Measurements from ENCODE around the gene OR4F6. TPM values are rescaled to one million over a fixed set of nuclear protein-coding genes. Genes with fewer than 3 reads are reported as not detected.

Gene OR4F6
- total and polyA plus RNA-seq, 2 donors (not counting 1 experiment from before 2014, with no cell fraction given): not detected

- Histone ChIP-seq H3K27me3 (replicated peaks in 1 of 4; ENCODE audit: control extremely low read depth in 1 of 4, control insufficient read depth in 3 of 4, insufficient read depth in 4 of 4, low read length in 3 of 4) (no peaks in the 10 kb centered on the region), H3K27ac (ENCODE audit: low read length in 2 of 2) (no peak overlapping the region), H3K36me3 (replicated peaks in 1 of 2; ENCODE audit: control extremely low read depth in 1 of 2, control insufficient read depth in 1 of 2, extremely low read depth in 1 of 2, insufficient read depth in 2 of 2, low read length in 1 of 2) (no peaks in the 10 kb centered on the region), H3K4me3 (ENCODE audit: control extremely low read depth in 1 of 5, extremely low read depth in 1 of 5, insufficient read depth in 1 of 5, low read depth in 2 of 5, low read length in 4 of 5) (no peak overlapping the region), H2AFZ (ENCODE audit: insufficient read depth, low read depth, low read length, poor library complexity, severe bottlenecking) (no peak overlapping the region), H3K4me2 (replicated peaks; ENCODE audit: low read depth, low read length, poor library complexity, severe bottlenecking) (no peak overlapping the region), H4K20me1 (ENCODE audit: control insufficient read depth, insufficient read depth, low read length, poor library complexity, severe bottlenecking) (no peaks in the 10 kb centered on the region), H3K9me3 (ENCODE audit: control extremely low read depth in 1 of 3, control insufficient read depth in 2 of 3, insufficient read depth in 1 of 3, low read length in 2 of 3) (no peaks in the 10 kb centered on the region), H3K4me1 (ENCODE audit: control insufficient read depth in 2 of 2, insufficient read depth in 2 of 2, low read length in 2 of 2) (no peaks in the 10 kb centered on the region), H3K79me2 (ENCODE audit: control insufficient read depth, insufficient read depth, low read length) (no peaks in the 10 kb centered on the region), H3K9ac (ENCODE audit: low read length) (no peak overlapping the region)
- ATAC-seq (ENCODE audit: low read depth) (no peak), DNase-seq (no peak)
- intact Hi-C loops (cut with micrococcal nuclease): no loop called here
- H3K27me3 Mint-ChIP-seq: peaks cover 26% of the 10 kb centered on the region
- no peaks in the 10 kb centered on the region for H3K4me1 Mint-ChIP-seq
- TF ChIP-seq EZH2 (IDR thresholded peaks at IDR 0.05; ENCODE audit: borderline replicate concordance, insufficient read depth, low read depth, low read length, poor library complexity, severe bottlenecking) (no peak), CTCF (IDR thresholded peaks at IDR 0.05) (no peak)
- H3K4me3 Mint-ChIP-seq: no peak overlapping the region
- ChIA-PET POLR2A (no interaction called here), CTCF (no interaction called here)
- no peak overlapping the region for H3K27ac Mint-ChIP-seq
- peaks cover 4% of the 10 kb centered on the region for H3K9me3 Mint-ChIP-seq (ENCODE audit: insufficient read depth)
- no CpG with 5 or more reads among the region's 6 CpGs for WGBS (ENCODE audit: insufficient coverage)
Observed at GRCh38 chr15:101827257-101827656, 23.9 kb downstream of the OR4F6 start.

GRCh38 chr15:101828774-101829173 is 25.5 kb downstream of the OR4F6 start:
- Mint-ChIP-seq H3K4me1 (no peaks in the 10 kb centered on the region), H3K4me3 (no peak overlapping the region), H3K27ac (no peak overlapping the region), H3K9me3 (ENCODE audit: insufficient read depth) (peaks cover 7% of the 10 kb centered on the region), H3K27me3 (peaks cover 32% of the 10 kb centered on the region)
- TF ChIP-seq CTCF (IDR thresholded peaks at IDR 0.05) (no peak), EZH2 (IDR thresholded peaks at IDR 0.05; ENCODE audit: borderline replicate concordance, insufficient read depth, low read depth, low read length, poor library complexity, severe bottlenecking) (no peak)
- ChIA-PET POLR2A (no interaction called here), CTCF (no interaction called here)
- ATAC-seq (ENCODE audit: low read depth) (no peak), DNase-seq (no peak)
- Histone ChIP-seq H3K36me3 (replicated peaks in 1 of 2; ENCODE audit: control extremely low read depth in 1 of 2, control insufficient read depth in 1 of 2, extremely low read depth in 1 of 2, insufficient read depth in 2 of 2, low read length in 1 of 2) (no peaks in the 10 kb centered on the region), H3K4me3 (ENCODE audit: control extremely low read depth in 1 of 5, extremely low read depth in 1 of 5, insufficient read depth in 1 of 5, low read depth in 2 of 5, low read length in 4 of 5) (no peak overlapping the region), H3K9me3 (ENCODE audit: control extremely low read depth in 1 of 3, control insufficient read depth in 2 of 3, insufficient read depth in 1 of 3, low read length in 2 of 3) (peaks cover 0 to 1% (median 0%) of the 10 kb centered on the region in 3 donors), H3K9ac (ENCODE audit: low read length) (no peak overlapping the region), H3K4me2 (replicated peaks; ENCODE audit: low read depth, low read length, poor library complexity, severe bottlenecking) (no peak overlapping the region), H3K79me2 (ENCODE audit: control insufficient read depth, insufficient read depth, low read length) (no peaks in the 10 kb centered on the region), H3K27ac (ENCODE audit: low read length in 2 of 2) (no peak overlapping the region), H3K4me1 (ENCODE audit: control insufficient read depth in 2 of 2, insufficient read depth in 2 of 2, low read length in 2 of 2) (no peaks in the 10 kb centered on the region), H4K20me1 (ENCODE audit: control insufficient read depth, insufficient read depth, low read length, poor library complexity, severe bottlenecking) (no peaks in the 10 kb centered on the region), H2AFZ (ENCODE audit: insufficient read depth, low read depth, low read length, poor library complexity, severe bottlenecking) (no peak overlapping the region), H3K27me3 (replicated peaks in 1 of 4; ENCODE audit: control extremely low read depth in 1 of 4, control insufficient read depth in 3 of 4, insufficient read depth in 4 of 4, low read length in 3 of 4) (no peaks in the 10 kb centered on the region)
- WGBS (ENCODE audit: insufficient coverage): 76% methylated on average over 5 of the region's 5 CpGs
- intact Hi-C loops (cut with micrococcal nuclease): no loop called here

All from B cell (primary cell).